ENCODE data around the gene ABLIM3.
A peak's percentile ranks its signal among the peaks of the same experiment; 100 is the strongest.

DNA sequence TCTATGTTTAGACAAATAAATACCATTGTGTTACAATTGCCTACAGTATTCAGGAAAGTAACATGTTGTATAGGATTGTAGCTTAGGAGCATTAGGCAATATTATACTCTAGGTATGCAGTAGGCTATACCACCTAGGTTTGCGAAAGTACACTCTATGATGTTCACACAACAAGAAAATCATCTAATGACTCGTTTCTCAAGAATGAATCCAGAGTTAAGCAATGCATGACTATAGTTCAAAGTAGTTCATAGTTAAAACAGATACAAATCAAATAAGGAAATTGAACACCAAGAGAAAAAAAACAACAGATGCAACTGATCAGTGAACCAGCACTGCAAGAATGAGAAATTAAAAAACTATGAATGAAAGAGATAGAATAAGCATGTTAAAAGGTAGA, 27.6 kb upstream of the ABLIM3 start:
- no peak for TF ChIP-seq CTCF (IDR thresholded peaks at IDR 0.05)
- TF ChIP-seq POLR2AphosphoS5 (IDR thresholded peaks at IDR 0.05; ENCODE audit: insufficient read depth in 1 of 2, low read depth in 1 of 2): peak in 1 of 2 donors; percentile 28
